H9 (cell line): ENCODE measurements around the gene MMP14. TPM values are rescaled to one million over a fixed set of nuclear protein-coding genes. Genes with fewer than 3 reads are reported as not detected.
A peak's percentile ranks its signal among the peaks of the same experiment; 100 is the strongest.

Source experiments
- DNase-seq: peaks from one replicate; pipeline ENCODE4 v3.0.0-alpha.2; 2017
- H2AFZ ChIP-seq: one replicate; pipeline ENCODE4 v1.6.1; 2013; ENCODE audit warnings: mild to moderate bottlenecking, low read length, control low read depth, moderate library complexity
- H2AK5ac ChIP-seq: 2 replicates; pipeline ENCODE4 v1.6.1; 2013; ENCODE audit warnings: low read length, control low read depth, mixed read lengths; ENCODE audit not compliant: insufficient read length
- H2BK120ac ChIP-seq: one replicate; pipeline ENCODE4 v1.6.1; 2013; ENCODE audit warnings: low read depth, mild to moderate bottlenecking, low read length, control low read depth, inconsistent platforms; ENCODE audit not compliant: poor library complexity, severe bottlenecking
- H2BK12ac ChIP-seq: 2 replicates; pipeline ENCODE4 v1.6.1; 2013; ENCODE audit warnings: low read length, control low read depth, mixed read lengths, low read depth; ENCODE audit not compliant: insufficient read length
- H2BK15ac ChIP-seq: 2 replicates; pipeline ENCODE4 v1.6.1; 2013; ENCODE audit warnings: low read depth, low read length, control low read depth
- H2BK20ac ChIP-seq: one replicate; pipeline ENCODE4 v1.6.1; 2013; ENCODE audit warnings: low read depth, mild to moderate bottlenecking, low read length, control low read depth, inconsistent platforms; ENCODE audit not compliant: poor library complexity, severe bottlenecking
- H2BK5ac ChIP-seq: 2 replicates; pipeline ENCODE4 v1.6.1; 2013; ENCODE audit warnings: low read length, control low read depth, mixed read lengths; ENCODE audit not compliant: insufficient read length
- H3K14ac ChIP-seq: 2 replicates; pipeline ENCODE4 v1.6.1; 2013; ENCODE audit warnings: low read length, control low read depth; ENCODE audit not compliant: insufficient read depth
- H3K18ac ChIP-seq: 2 replicates; pipeline ENCODE4 v1.6.1; 2013; ENCODE audit warnings: low read depth, mild to moderate bottlenecking, mixed read lengths, low read length, control low read depth; ENCODE audit not compliant: insufficient read length
- H3K23ac ChIP-seq: 2 replicates; pipeline ENCODE4 v1.6.1; 2013; ENCODE audit warnings: low read length, control low read depth, mixed read lengths, low read depth; ENCODE audit not compliant: insufficient read length
- H3K23me2 ChIP-seq: 2 replicates; pipeline ENCODE4 v1.6.1; 2013; ENCODE audit warnings: low read depth, mild to moderate bottlenecking, mixed read lengths, low read length, control low read depth; ENCODE audit not compliant: insufficient read length, poor library complexity, severe bottlenecking
- H3K27ac ChIP-seq: 2 replicates; pipeline ENCODE4 v1.5.1; 2013; ENCODE audit warnings: low read length, control low read depth, mixed read lengths, low read depth; ENCODE audit not compliant: insufficient read length
- H3K27me3 ChIP-seq: 2 replicates; pipeline ENCODE4 v1.6.1; 2013; ENCODE audit warnings: low read length, control low read depth, inconsistent platforms; ENCODE audit not compliant: insufficient read depth
- H3K4ac ChIP-seq: 2 replicates; pipeline ENCODE4 v1.6.1; 2013; ENCODE audit warnings: low read depth, mild to moderate bottlenecking, control low read depth, inconsistent platforms, low read length, moderate library complexity
- H3K4me1 ChIP-seq: 2 replicates; pipeline ENCODE4 v1.6.1; 2013; ENCODE audit warnings: low read length, control low read depth, inconsistent platforms; ENCODE audit not compliant: insufficient read depth
- H3K4me2 ChIP-seq: 2 replicates; pipeline ENCODE4 v1.6.1; 2013; ENCODE audit warnings: low read length, control low read depth, mixed read lengths; ENCODE audit not compliant: insufficient read length, insufficient read depth
- H3K56ac ChIP-seq: 2 replicates; pipeline ENCODE4 v1.6.1; 2013; ENCODE audit warnings: low read depth, mild to moderate bottlenecking, mixed read lengths, low read length, control low read depth; ENCODE audit not compliant: insufficient read length
- H3K79me1 ChIP-seq: 2 replicates; pipeline ENCODE4 v1.6.1; 2013; ENCODE audit warnings: low read depth, mild to moderate bottlenecking, moderate library complexity, low read length, control low read depth, inconsistent platforms; ENCODE audit not compliant: insufficient read depth, poor library complexity, severe bottlenecking
- H3K79me2 ChIP-seq: 2 replicates; pipeline ENCODE4 v1.6.1; 2013; ENCODE audit warnings: low read length, control low read depth, inconsistent platforms; ENCODE audit not compliant: insufficient read depth
- H3K9ac ChIP-seq: 2 replicates; pipeline ENCODE4 v1.6.1; 2013; ENCODE audit warnings: low read length, control low read depth, mixed read lengths; ENCODE audit not compliant: insufficient read length; ENCODE audit errors: extremely low read depth
- H3K9me3 ChIP-seq: one replicate; pipeline ENCODE4 v1.6.1; 2013; ENCODE audit warnings: low read depth, low read length, inconsistent platforms; ENCODE audit not compliant: control insufficient read depth
- H3T11ph ChIP-seq: one replicate; pipeline ENCODE4 v1.6.1; 2013; ENCODE audit warnings: mild to moderate bottlenecking, low read length, control low read depth, inconsistent platforms
- H4K20me1 ChIP-seq: one replicate; pipeline ENCODE4 v1.6.1; 2013; ENCODE audit not compliant: control insufficient read depth, insufficient read length, insufficient read depth
- H4K5ac ChIP-seq: 2 replicates; pipeline ENCODE4 v1.6.1; 2013; ENCODE audit warnings: low read depth, mild to moderate bottlenecking, mixed read lengths, low read length, control low read depth; ENCODE audit not compliant: insufficient read length
- H4K8ac ChIP-seq: replicated peaks from 2 replicates; pipeline ENCODE4 v1.6.1; 2013; ENCODE audit warnings: low read length, control low read depth, mixed read lengths, low read depth; ENCODE audit not compliant: insufficient read length
- H4K91ac ChIP-seq: 2 replicates; pipeline ENCODE4 v1.6.1; 2013; ENCODE audit warnings: low read depth, mild to moderate bottlenecking, moderate library complexity, mixed read lengths, low read length, control low read depth; ENCODE audit not compliant: insufficient read length
- H3K27ac Mint-ChIP-seq, 3 experiments: 2 replicates in 2 of 3; 3 replicates in 1 of 3; pipeline ENCODE4 v1.8.0; 2020 to 2021; ENCODE audit warnings: mixed read lengths in 3 of 3, mild to moderate bottlenecking in 1 of 3, moderate library complexity in 1 of 3
- H3K27me3 Mint-ChIP-seq: 2 replicates; pipeline ENCODE4 v1.8.0; 2021; ENCODE audit warnings: low read depth, mild to moderate bottlenecking, moderate library complexity, mixed read lengths
- H3K36me3 Mint-ChIP-seq, 3 experiments: 2 replicates in 2 of 3; 3 replicates in 1 of 3; pipeline ENCODE4 v1.8.0; 2020 to 2021; ENCODE audit warnings: low read depth in 3 of 3, mixed read lengths in 3 of 3; ENCODE audit not compliant: insufficient read depth in 1 of 3
- H3K4me1 Mint-ChIP-seq, 2 experiments: 2 replicates each; pipeline ENCODE4 v1.8.0; 2020; ENCODE audit warnings: mixed read lengths in 2 of 2
- H3K4me3 Mint-ChIP-seq, 2 experiments: 2 replicates in 1 of 2; 3 replicates in 1 of 2; pipeline ENCODE4 v1.8.0; 2020 to 2021; ENCODE audit warnings: mild to moderate bottlenecking in 2 of 2, mixed read lengths in 2 of 2, moderate library complexity in 1 of 2
- H3K9me3 Mint-ChIP-seq, 2 experiments: 2 replicates in 1 of 2; 3 replicates in 1 of 2; pipeline ENCODE4 v1.8.0; 2020; ENCODE audit warnings: mild to moderate bottlenecking in 2 of 2, mixed read lengths in 2 of 2, moderate library complexity in 1 of 2
- WGBS: extraction: QIAGEN DNeasy Blood & Tissue Kit; methylation state at CpG from one replicate; pipeline ENCODE4 v1.1.7; 2013; ENCODE audit warnings: missing lambda C conversion rate, low lambda C conversion rate, mixed read lengths; ENCODE audit not compliant: insufficient read length; ENCODE audit errors: extremely low coverage; 5-methylcytosine and 5-hydroxymethylcytosine counted together
- total RNA-seq: library from RNA; stranded (reverse); gene quantifications from 2 replicates; pipeline ENCODE4 v1.2.1, GENCODE V29; 2021
- TF ChIP-seq, protein P1 (sequence below): fragments of 200-600 bp; sonication (generic); conservative IDR thresholded peaks from 3 replicates; pipeline ENCODE4 v1.8.0; 2021; ENCODE audit warnings: antibody characterized with exemption, mild to moderate bottlenecking

Gene MMP14
- total RNA-seq, 1 experiment from 2014 or later: 56.5 TPM

DNA sequence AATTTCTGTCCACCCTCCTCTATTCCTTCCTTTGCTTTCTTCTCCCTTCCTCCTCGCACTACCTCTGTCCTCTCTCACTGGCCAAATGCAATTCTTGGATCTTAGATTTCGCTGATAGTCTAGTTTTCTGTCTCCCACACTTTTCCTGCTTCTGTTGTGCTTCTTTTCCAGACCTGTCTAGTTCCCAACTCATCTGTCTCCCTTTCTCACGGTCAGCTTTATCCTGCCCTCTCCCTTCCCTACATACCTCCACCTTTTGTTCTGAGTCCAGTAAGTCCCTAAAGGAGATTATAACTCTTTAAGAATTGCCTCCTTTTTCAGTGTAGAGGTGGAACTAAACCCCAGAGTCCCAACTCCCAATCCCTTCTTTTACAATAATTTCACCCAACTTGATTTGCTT lies 880 bp upstream of the MMP14 start:
- Histone ChIP-seq H2BK12ac (no peak overlapping the region), H4K20me1 (no peaks in the 10 kb centered on the region), H2BK5ac (no peak overlapping the region), H3K23me2 (peaks cover 14% of the 10 kb centered on the region), H3K56ac (no peak overlapping the region), H3K79me1 (no peaks in the 10 kb centered on the region), H3T11ph (no peak overlapping the region), H2AK5ac (no peak overlapping the region), H3K9me3 (no peaks in the 10 kb centered on the region), H4K5ac (no peak overlapping the region), H3K4me1 (peaks cover 9% of the 10 kb centered on the region; the same call in 1 of the 2 replicates), H3K4ac (no peak overlapping the region), H3K18ac (no peak overlapping the region), H4K91ac (no peak overlapping the region), H3K4me2 (peak overlapping the region; percentile 81), H3K27me3 (no peaks in the 10 kb centered on the region), H2BK20ac (no peak overlapping the region), H2BK120ac (no peak overlapping the region), H3K23ac (no peak overlapping the region), H3K79me2 (peaks cover 2% of the 10 kb centered on the region; the same call in 1 of the 2 replicates), H2AFZ (no peak overlapping the region), H3K27ac (no peak overlapping the region), H2BK15ac (no peak overlapping the region), H3K14ac (no peak overlapping the region), H4K8ac (no peak overlapping the region), H3K9ac (no peak overlapping the region)
- Mint-ChIP-seq H3K27ac (peak overlapping the region in 2 of 3 experiments; percentile 26 to 30; a peak in 3 of 7 replicates), H3K27me3 (no peaks in the 10 kb centered on the region), H3K4me1 (peaks cover 32 to 36% of the 10 kb centered on the region in 2 experiments), H3K4me3 (peak overlapping the region; percentile 95 to 99; a peak in 3 of 5 replicates), H3K36me3 (peaks cover 18 to 40% (median 32%) of the 10 kb centered on the region in 3 experiments; a peak in 6 of 7 replicates), H3K9me3 (no peaks in the 10 kb centered on the region)
- DNase-seq: no peak
- TF ChIP-seq, protein P1, sequence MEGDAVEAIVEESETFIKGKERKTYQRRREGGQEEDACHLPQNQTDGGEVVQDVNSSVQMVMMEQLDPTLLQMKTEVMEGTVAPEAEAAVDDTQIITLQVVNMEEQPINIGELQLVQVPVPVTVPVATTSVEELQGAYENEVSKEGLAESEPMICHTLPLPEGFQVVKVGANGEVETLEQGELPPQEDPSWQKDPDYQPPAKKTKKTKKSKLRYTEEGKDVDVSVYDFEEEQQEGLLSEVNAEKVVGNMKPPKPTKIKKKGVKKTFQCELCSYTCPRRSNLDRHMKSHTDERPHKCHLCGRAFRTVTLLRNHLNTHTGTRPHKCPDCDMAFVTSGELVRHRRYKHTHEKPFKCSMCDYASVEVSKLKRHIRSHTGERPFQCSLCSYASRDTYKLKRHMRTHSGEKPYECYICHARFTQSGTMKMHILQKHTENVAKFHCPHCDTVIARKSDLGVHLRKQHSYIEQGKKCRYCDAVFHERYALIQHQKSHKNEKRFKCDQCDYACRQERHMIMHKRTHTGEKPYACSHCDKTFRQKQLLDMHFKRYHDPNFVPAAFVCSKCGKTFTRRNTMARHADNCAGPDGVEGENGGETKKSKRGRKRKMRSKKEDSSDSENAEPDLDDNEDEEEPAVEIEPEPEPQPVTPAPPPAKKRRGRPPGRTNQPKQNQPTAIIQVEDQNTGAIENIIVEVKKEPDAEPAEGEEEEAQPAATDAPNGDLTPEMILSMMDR: no peak
- no CpG with 5 or more reads among the region's 3 CpGs for WGBS
